ENCODE data around the gene SMIM10L1. TPM values are rescaled to one million over a fixed set of nuclear protein-coding genes. Genes with fewer than 3 reads are reported as not detected.

SMIM10L1 gene
- total RNA-seq, 6 experiments from 2014 or later: 5.4 to 9.4 (median 6.3) TPM

GRCh38 chr12:11158885-11159444 lies 12.0 kb upstream of the SMIM10L1 start:
- no peaks in the 10 kb centered on the region for H3K27me3 ChIP-seq
- no peak overlapping the region for H3K4me3 ChIP-seq
- TF ChIP-seq CTCF (IDR thresholded peaks at IDR 0.05): no peak
- no peak for TF ChIP-seq POLR2A (IDR thresholded peaks at IDR 0.05)
- no peaks in the 10 kb centered on the region for H3K9me3 ChIP-seq
- no peak for ATAC-seq
- H3K4me1 ChIP-seq: no peaks in the 10 kb centered on the region
- intact Hi-C loops (cut with DNase I): no loop called here
- WGBS (ENCODE audit: insufficient coverage, low coverage, low lambda C conversion rate, missing lambda C conversion rate): 42% methylated on average over 5 of the region's 5 CpGs
- no peaks in the 10 kb centered on the region for H3K36me3 ChIP-seq
- no peak for DNase-seq
- H3K27ac ChIP-seq: no peak overlapping the region

- 77% methylated on average over 1 of the region's 1 CpG for WGBS (ENCODE audit: insufficient coverage, low coverage, low lambda C conversion rate, missing lambda C conversion rate)
- Histone ChIP-seq H3K4me1 (no peaks in the 10 kb centered on the region), H3K9me3 (no peaks in the 10 kb centered on the region), H3K27me3 (no peaks in the 10 kb centered on the region), H3K4me3 (no peak overlapping the region), H3K36me3 (peaks cover 0 to 3% (median 0%) of the 10 kb centered on the region in 4 donors), H3K27ac (no peak overlapping the region)
- DNase-seq: no peak
- no peak for TF ChIP-seq CTCF (IDR thresholded peaks at IDR 0.05)
- TF ChIP-seq POLR2A (IDR thresholded peaks at IDR 0.05): no peak
- intact Hi-C loops (cut with DNase I): no loop called here
- peak in 2 of 4 donors; percentile 33 to 42 for ATAC-seq
Observed at GRCh38 chr12:11162502-11162901, 8.5 kb upstream of the SMIM10L1 start.

GRCh38 chr12:11164384-11164783 lies 6.6 kb upstream of the SMIM10L1 start:
- DNase-seq (no peak), ATAC-seq (no peak)
- Histone ChIP-seq H3K9me3 (no peaks in the 10 kb centered on the region), H3K27ac (no peak overlapping the region), H3K4me1 (peaks cover 0 to 3% (median 0%) of the 10 kb centered on the region in 4 donors), H3K36me3 (peaks cover 0 to 3% (median 0%) of the 10 kb centered on the region in 4 donors), H3K27me3 (no peaks in the 10 kb centered on the region), H3K4me3 (no peak overlapping the region)
- TF ChIP-seq POLR2A (IDR thresholded peaks at IDR 0.05) (no peak), CTCF (IDR thresholded peaks at IDR 0.05) (no peak)
- intact Hi-C loops (cut with DNase I): no loop called here

GRCh38 chr12:11166300-11166699 lies 4.7 kb upstream of the SMIM10L1 start:
- no peak for DNase-seq
- peaks cover 0 to 16% (median 2%) of the 10 kb centered on the region in 4 donors for H3K4me1 ChIP-seq
- no peaks in the 10 kb centered on the region for H3K27me3 ChIP-seq
- intact Hi-C loops (cut with DNase I): no loop called here
- TF ChIP-seq CTCF (IDR thresholded peaks at IDR 0.05) (no peak), POLR2A (IDR thresholded peaks at IDR 0.05) (no peak)
- H3K9me3 ChIP-seq: no peaks in the 10 kb centered on the region
- peaks cover 0 to 3% (median 0%) of the 10 kb centered on the region in 4 donors for H3K36me3 ChIP-seq
- no peak overlapping the region for H3K4me3 ChIP-seq
- ATAC-seq: no peak
- H3K27ac ChIP-seq: no peak overlapping the region

- intact Hi-C loops (cut with DNase I): no loop called here
- Histone ChIP-seq H3K27me3 (no peaks in the 10 kb centered on the region), H3K36me3 (peaks cover 0 to 2% (median 0%) of the 10 kb centered on the region in 4 donors), H3K4me1 (peaks cover 0 to 25% (median 2%) of the 10 kb centered on the region in 4 donors), H3K27ac (peak overlapping the region; percentile 96 to 98 (median 97)), H3K4me3 (peak overlapping the region; percentile 86 to 96 (median 89)), H3K9me3 (no peaks in the 10 kb centered on the region)
- 1% methylated on average over 4 of the region's 4 CpGs for WGBS (ENCODE audit: insufficient coverage, low coverage, low lambda C conversion rate, missing lambda C conversion rate)
- no peak for ATAC-seq
- DNase-seq: no peak
- no peak for TF ChIP-seq POLR2A (IDR thresholded peaks at IDR 0.05)
- no peak for TF ChIP-seq CTCF (IDR thresholded peaks at IDR 0.05)
Observed at GRCh38 chr12:11170810-11171144, 217 bp upstream of the SMIM10L1 start.

Data from right lobe of liver (tissue), 6 donors.